A549 treated with AZD9567 at 1 μM for 4 hours (cell line): ENCODE measurements around the gene ANKFY1. TPM values are rescaled to one million over a fixed set of nuclear protein-coding genes. Genes with fewer than 3 reads are reported as not detected.

Experiments
- total RNA-seq: library from RNA; stranded (reverse); fragments of 200-300 nt; extraction: Qiagen RNA extraction; gene quantifications from 5 replicates; pipeline ENCODE4 v1.2.3, GENCODE V29; 2022; ENCODE audit not compliant: insufficient read depth

ANKFY1 gene, protein sequence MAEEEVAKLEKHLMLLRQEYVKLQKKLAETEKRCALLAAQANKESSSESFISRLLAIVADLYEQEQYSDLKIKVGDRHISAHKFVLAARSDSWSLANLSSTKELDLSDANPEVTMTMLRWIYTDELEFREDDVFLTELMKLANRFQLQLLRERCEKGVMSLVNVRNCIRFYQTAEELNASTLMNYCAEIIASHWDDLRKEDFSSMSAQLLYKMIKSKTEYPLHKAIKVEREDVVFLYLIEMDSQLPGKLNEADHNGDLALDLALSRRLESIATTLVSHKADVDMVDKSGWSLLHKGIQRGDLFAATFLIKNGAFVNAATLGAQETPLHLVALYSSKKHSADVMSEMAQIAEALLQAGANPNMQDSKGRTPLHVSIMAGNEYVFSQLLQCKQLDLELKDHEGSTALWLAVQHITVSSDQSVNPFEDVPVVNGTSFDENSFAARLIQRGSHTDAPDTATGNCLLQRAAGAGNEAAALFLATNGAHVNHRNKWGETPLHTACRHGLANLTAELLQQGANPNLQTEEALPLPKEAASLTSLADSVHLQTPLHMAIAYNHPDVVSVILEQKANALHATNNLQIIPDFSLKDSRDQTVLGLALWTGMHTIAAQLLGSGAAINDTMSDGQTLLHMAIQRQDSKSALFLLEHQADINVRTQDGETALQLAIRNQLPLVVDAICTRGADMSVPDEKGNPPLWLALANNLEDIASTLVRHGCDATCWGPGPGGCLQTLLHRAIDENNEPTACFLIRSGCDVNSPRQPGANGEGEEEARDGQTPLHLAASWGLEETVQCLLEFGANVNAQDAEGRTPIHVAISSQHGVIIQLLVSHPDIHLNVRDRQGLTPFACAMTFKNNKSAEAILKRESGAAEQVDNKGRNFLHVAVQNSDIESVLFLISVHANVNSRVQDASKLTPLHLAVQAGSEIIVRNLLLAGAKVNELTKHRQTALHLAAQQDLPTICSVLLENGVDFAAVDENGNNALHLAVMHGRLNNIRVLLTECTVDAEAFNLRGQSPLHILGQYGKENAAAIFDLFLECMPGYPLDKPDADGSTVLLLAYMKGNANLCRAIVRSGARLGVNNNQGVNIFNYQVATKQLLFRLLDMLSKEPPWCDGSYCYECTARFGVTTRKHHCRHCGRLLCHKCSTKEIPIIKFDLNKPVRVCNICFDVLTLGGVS
- total RNA-seq = 30.4 to 37.2 TPM (median 34.5 TPM) in 5 replicates

DNA sequence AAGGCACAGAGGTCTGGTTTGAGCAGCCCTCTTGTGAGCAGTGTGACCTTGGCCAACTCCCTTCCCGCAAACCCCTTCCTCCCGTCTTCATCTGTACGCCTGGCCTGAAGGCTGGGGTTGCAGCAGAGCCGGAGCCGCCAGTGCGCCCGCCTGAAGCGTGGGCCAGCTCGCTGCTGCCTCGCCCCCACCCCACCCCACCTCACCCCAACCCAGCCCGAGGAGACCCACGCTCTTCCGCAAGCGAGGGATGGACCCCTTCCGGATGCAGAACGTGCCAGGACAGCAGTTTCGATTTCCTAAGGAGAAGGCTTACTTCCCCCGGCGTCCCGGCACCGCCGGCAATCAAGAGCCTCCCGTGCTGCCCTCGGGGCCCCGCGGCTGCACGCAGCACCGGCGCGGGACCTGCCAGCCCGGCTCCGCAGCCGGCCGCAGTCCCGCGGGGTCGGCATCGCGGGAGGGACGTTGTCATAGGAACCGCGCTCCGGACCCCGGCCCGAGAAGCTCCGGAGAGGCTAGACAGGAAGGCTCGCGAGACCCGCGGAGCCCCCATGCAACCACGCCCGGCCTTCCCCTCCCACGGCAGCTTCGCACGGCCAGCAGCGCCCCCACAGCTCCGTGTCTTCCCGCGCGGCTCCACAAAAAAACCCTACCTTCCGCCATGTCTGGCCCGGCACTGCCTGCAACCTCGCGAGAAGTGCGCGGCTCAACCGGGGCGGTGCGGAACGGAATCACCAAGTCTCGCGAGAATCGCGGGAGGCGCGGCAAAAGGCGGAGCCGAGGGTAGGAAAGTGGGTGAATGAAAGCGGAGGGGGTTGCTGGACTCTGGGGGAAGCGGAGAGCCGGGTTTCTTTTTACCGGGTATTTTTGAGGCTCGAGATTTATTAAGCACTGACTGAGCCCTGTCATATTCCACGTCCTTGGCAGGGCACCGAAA, at the start of gene ANKFY1:
ANKFY1 (minus strand) TSS at position 698 of the 934 bp plus-strand sequence; CDS start at position 660, 38 bp downstream.

Other genes starting within 250 kb of the ANKFY1 start
- 11.1 to 15.7 TPM (median 14.1 TPM) in 5 replicates for gene ZZEF1, start 120.9 kb downstream of the ANKFY1 start, total RNA-seq
- gene CYB5D2, start 120.8 kb downstream of the ANKFY1 start, total RNA-seq = 16.2 to 25.5 TPM (median 19.2 TPM) in 5 replicates
- gene UBE2G1, start 102.7 kb upstream of the ANKFY1 start, total RNA-seq = 78.4 to 85.3 TPM (median 83.8 TPM) in 5 replicates
- 0.06 TPM in 1 of 5 replicates, not detected in the others for gene SPNS3, start 170.0 kb upstream of the ANKFY1 start, total RNA-seq
- gene SPNS2, start 234.9 kb upstream of the ANKFY1 start, total RNA-seq = 3.8 to 12.9 TPM (median 10.5 TPM) in 5 replicates